Suprapubic skin (tissue), 4 donors: ENCODE results near the gene HTR1D. TPM values are rescaled to one million over a fixed set of nuclear protein-coding genes. Genes with fewer than 3 reads are reported as not detected.

ENCODE experiments used
- DNase-seq, 2 donors: peaks; one replicate each; pipeline ENCODE4 v3.0.0-alpha.2; 2019; ENCODE audit warnings: low spot score in 2 of 2
- H3K27ac ChIP-seq: fragments of 200-600 bp; sonication (generic); one replicate; pipeline ENCODE4 v1.5.1; 2019
- H3K27me3 ChIP-seq: fragments of 200-600 bp; sonication (generic); one replicate; pipeline ENCODE4 v1.5.1; 2019
- H3K36me3 ChIP-seq: fragments of 200-600 bp; sonication (generic); one replicate; pipeline ENCODE4 v1.5.1; 2019
- H3K4me1 ChIP-seq: fragments of 200-600 bp; sonication (generic); one replicate; pipeline ENCODE4 v1.5.1; 2019
- H3K4me3 ChIP-seq: fragments of 200-600 bp; sonication (generic); one replicate; pipeline ENCODE4 v1.5.1; 2019; ENCODE audit warnings: mild to moderate bottlenecking
- H3K9me3 ChIP-seq: fragments of 200-600 bp; sonication (generic); one replicate; pipeline ENCODE4 v1.5.1; 2019
- CTCF ChIP-seq, 2 donors: fragments of 200-600 bp in 1 of 2; fragments of 450-650 bp in 1 of 2; sonication (generic) in 1 of 2; IDR thresholded peaks; one replicate each; pipeline ENCODE4 v1.5.1; 2016 to 2019; ENCODE audit warnings: antibody characterized with exemption in 2 of 2, mild to moderate bottlenecking in 1 of 2, moderate library complexity in 1 of 2
- EP300 ChIP-seq: sonication (generic); formaldehyde crosslinking; IDR thresholded peaks from one replicate; pipeline ENCODE4 v1.6.1; 2017; ENCODE audit warnings: antibody characterized with exemption
- POLR2A ChIP-seq, 2 donors: fragments of 450-650 bp; IDR thresholded peaks; one replicate each; pipeline ENCODE4 v1.6.1; 2017; ENCODE audit warnings: antibody characterized with exemption in 2 of 2, mild to moderate bottlenecking in 2 of 2, moderate library complexity in 2 of 2
- POLR2AphosphoS5 ChIP-seq, 3 donors: sonication (generic); formaldehyde crosslinking; IDR thresholded peaks; one replicate each; pipeline ENCODE4 v1.6.1; 2017; ENCODE audit warnings: antibody characterized with exemption in 3 of 3
- WGBS: methylation state at CpG from one replicate; pipeline ENCODE4 v1.1.5; 2018; 5-methylcytosine and 5-hydroxymethylcytosine counted together
- total RNA-seq, 4 donors: library from RNA; depleted of rRNA; stranded (reverse); fragments of >200 nt; gene quantifications; one replicate each; pipeline ENCODE4 v1.1.0, GENCODE V29; 2016

HTR1D gene
- total RNA-seq, 4 donors from 2014 or later, result not detected

GRCh38 chr1:23171181-23171755 is 46.0 kb downstream of the HTR1D start:
- no peaks in the 10 kb centered on the region for H3K27me3 ChIP-seq
- no peaks in the 10 kb centered on the region for H3K9me3 ChIP-seq
- no peak overlapping the region for H3K4me3 ChIP-seq
- 43% methylated on average over 4 of the region's 4 CpGs for WGBS
- TF ChIP-seq EP300, result no peak
- TF ChIP-seq CTCF (IDR thresholded peaks at IDR 0.05), result no peak
- no peak for TF ChIP-seq POLR2A (IDR thresholded peaks at IDR 0.05)
- TF ChIP-seq POLR2AphosphoS5 (IDR thresholded peaks at IDR 0.05), result no peak
- H3K36me3 ChIP-seq, result no peaks in the 10 kb centered on the region
- H3K4me1 ChIP-seq, result peaks cover 33% of the 10 kb centered on the region
- no peak overlapping the region for H3K27ac ChIP-seq
- DNase-seq, result no peak

- Histone ChIP-seq H3K4me1 (peaks cover 42% of the 10 kb centered on the region), H3K9me3 (no peaks in the 10 kb centered on the region), H3K4me3 (peak overlapping the region; percentile 73), H3K27ac (peak overlapping the region; percentile 95), H3K27me3 (no peaks in the 10 kb centered on the region), H3K36me3 (no peaks in the 10 kb centered on the region)
- WGBS, result 2% methylated on average over 5 of the region's 5 CpGs
- peak; percentile 83 to 91 for DNase-seq
- peak in 2 of 3 donors; percentile 83 to 89 for TF ChIP-seq POLR2AphosphoS5 (IDR thresholded peaks at IDR 0.05)
- TF ChIP-seq CTCF (IDR thresholded peaks at IDR 0.05), result no peak
Observed at GRCh38 chr1:23169727-23170335, 47.5 kb downstream of the HTR1D start.

- peaks cover 42% of the 10 kb centered on the region for H3K4me1 ChIP-seq
Observed at GRCh38 chr1:23169195-23169575, 48.1 kb downstream of the HTR1D start.

GRCh38 chr1:23168445-23169194 is 48.7 kb downstream of the HTR1D start, which contains the start of gene LUZP1:
Gene LUZP1, minus strand, starts transcription at chr1:23168856.
- DNase-seq, result peak; percentile 96
- H3K27ac ChIP-seq, result peak within 1 kb of the TSS; percentile 95
- no peaks in the 10 kb centered on the region for H3K9me3 ChIP-seq
- peak within 1 kb of the TSS; percentile 73 for H3K4me3 ChIP-seq
- H3K27me3 ChIP-seq, result no peaks in the 10 kb centered on the region
- WGBS, result 10% methylated on average over 31 of the region's 56 CpGs
- no peaks in the 10 kb centered on the region for H3K36me3 ChIP-seq
- TF ChIP-seq POLR2AphosphoS5 (IDR thresholded peaks at IDR 0.05) (no peak), POLR2A (IDR thresholded peaks at IDR 0.05) (peak; percentile 70 to 95), CTCF (IDR thresholded peaks at IDR 0.05) (no peak), EP300 (no peak)
- peaks cover 45% of the 10 kb centered on the region for H3K4me1 ChIP-seq

More at GRCh38 chr1:23169195-23169575, 48.1 kb downstream of the HTR1D start:
- TF ChIP-seq POLR2AphosphoS5 (IDR thresholded peaks at IDR 0.05) (no peak), POLR2A (IDR thresholded peaks at IDR 0.05) (no peak), EP300 (no peak), CTCF (IDR thresholded peaks at IDR 0.05) (no peak)
- Histone ChIP-seq H3K36me3 (no peaks in the 10 kb centered on the region), H3K4me3 (peak overlapping the region; percentile 73), H3K27me3 (no peaks in the 10 kb centered on the region), H3K9me3 (no peaks in the 10 kb centered on the region), H3K27ac (peak overlapping the region; percentile 95)
- 37% methylated on average over 14 of the region's 14 CpGs for WGBS
- no peak for DNase-seq

DNA sequence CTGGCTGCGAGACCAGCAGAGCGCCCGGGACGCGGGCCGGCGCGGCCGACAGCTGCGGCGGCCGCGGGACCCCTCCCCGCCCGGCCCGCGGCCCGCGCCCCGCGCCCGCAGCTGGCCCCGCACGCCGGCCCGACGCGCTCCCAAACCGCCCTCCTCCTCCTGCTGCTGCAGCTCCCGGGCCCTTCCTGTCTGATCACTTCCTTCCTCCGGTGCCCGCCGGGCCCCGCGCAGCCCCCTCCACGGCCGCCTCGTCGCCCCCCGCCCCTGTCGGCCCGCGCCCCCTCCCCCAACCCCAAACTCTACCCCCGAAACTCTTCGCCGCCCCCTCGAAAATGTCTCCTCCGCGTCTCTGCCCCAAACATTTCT is 49.2 kb downstream of the HTR1D start:
- peak overlapping the region; percentile 73 for H3K4me3 ChIP-seq
- H3K27ac ChIP-seq, result peak overlapping the region; percentile 95
- TF ChIP-seq POLR2AphosphoS5 (IDR thresholded peaks at IDR 0.05) (no peak), EP300 (no peak), POLR2A (IDR thresholded peaks at IDR 0.05) (no peak), CTCF (IDR thresholded peaks at IDR 0.05) (no peak)
- peak in 1 of 2 donors; percentile 66 for DNase-seq
- H3K27me3 ChIP-seq, result no peaks in the 10 kb centered on the region
- peaks cover 49% of the 10 kb centered on the region for H3K4me1 ChIP-seq
- no peaks in the 10 kb centered on the region for H3K36me3 ChIP-seq
- 3% methylated on average over 16 of the region's 49 CpGs for WGBS
- H3K9me3 ChIP-seq, result no peaks in the 10 kb centered on the region
